SK-N-SH treated with all-trans-retinoic acid at 6 μM for 48 hours (cell line): ENCODE results near the gene NRL.

Source experiments
- ARNTL ChIP-seq: fragments of 450-650 bp; formaldehyde crosslinking; IDR thresholded peaks from 2 replicates; pipeline ENCODE4 v1.5.0; 2020; ENCODE audit warnings: low read depth, mild to moderate bottlenecking, moderate library complexity, borderline replicate concordance
- CSDC2 ChIP-seq: fragments of 250-450 bp; sonication (Bioruptor Pico); IDR thresholded peaks from 2 replicates; pipeline ENCODE4 v1.5.0; 2020; ENCODE audit warnings: mild to moderate bottlenecking, moderate library complexity
- ISL1 ChIP-seq: fragments of 250-450 bp; sonication (Bioruptor Pico); IDR thresholded peaks from 2 replicates; pipeline ENCODE4 v2.1.2; 2022; ENCODE audit warnings: mild to moderate bottlenecking, moderate library complexity
- PPARA ChIP-seq: fragments of 250-450 bp; sonication (Bioruptor Pico); IDR thresholded peaks from 2 replicates; pipeline ENCODE4 v1.5.0; 2020; ENCODE audit warnings: mild to moderate bottlenecking, borderline replicate concordance
- RARB ChIP-seq: fragments of 250-450 bp; sonication (Bioruptor Pico); IDR thresholded peaks from 2 replicates; pipeline ENCODE4 v1.8.0; 2021; ENCODE audit warnings: mild to moderate bottlenecking, moderate library complexity
- SNAI2 ChIP-seq: fragments of 250-450 bp; sonication (Bioruptor Pico); IDR thresholded peaks from 2 replicates; pipeline ENCODE4 v1.5.0; 2020; ENCODE audit warnings: mild to moderate bottlenecking, moderate library complexity
- TCF4 ChIP-seq: fragments of 250-450 bp; sonication (Bioruptor Pico); IDR thresholded peaks from 2 replicates; pipeline ENCODE4 v1.8.0; 2021; ENCODE audit warnings: mild to moderate bottlenecking, moderate library complexity, borderline replicate concordance
- ZFP3 ChIP-seq: fragments of 250-450 bp; sonication (Bioruptor Pico); IDR thresholded peaks from 2 replicates; pipeline ENCODE4 v1.5.0; 2020; ENCODE audit warnings: mild to moderate bottlenecking, moderate library complexity
- ZFP30 ChIP-seq: fragments of 450-650 bp; formaldehyde crosslinking; IDR thresholded peaks from 2 replicates; pipeline ENCODE4 v1.5.0; 2022; ENCODE audit warnings: mild to moderate bottlenecking, moderate library complexity
- ZNF70 ChIP-seq: fragments of 450-650 bp; formaldehyde crosslinking; IDR thresholded peaks from 2 replicates; pipeline ENCODE4 v1.5.0; 2020; ENCODE audit warnings: mild to moderate bottlenecking, moderate library complexity
- ZNF8 ChIP-seq: fragments of 450-650 bp; formaldehyde crosslinking; IDR thresholded peaks from 2 replicates; pipeline ENCODE4 v1.5.0; 2020; ENCODE audit warnings: mild to moderate bottlenecking, moderate library complexity
- TF ChIP-seq, protein P1 (sequence below): fragments of 250-450 bp; sonication (Bioruptor Pico); IDR thresholded peaks from 2 replicates; pipeline ENCODE4 v1.5.1; 2020; ENCODE audit warnings: low read depth, mild to moderate bottlenecking, moderate library complexity
- TF ChIP-seq, protein P2 (sequence below): fragments of 250-450 bp; sonication (Bioruptor Pico); IDR thresholded peaks from 2 replicates; pipeline ENCODE4 v1.8.0; 2020; ENCODE audit warnings: mild to moderate bottlenecking, moderate library complexity, borderline replicate concordance

DNA sequence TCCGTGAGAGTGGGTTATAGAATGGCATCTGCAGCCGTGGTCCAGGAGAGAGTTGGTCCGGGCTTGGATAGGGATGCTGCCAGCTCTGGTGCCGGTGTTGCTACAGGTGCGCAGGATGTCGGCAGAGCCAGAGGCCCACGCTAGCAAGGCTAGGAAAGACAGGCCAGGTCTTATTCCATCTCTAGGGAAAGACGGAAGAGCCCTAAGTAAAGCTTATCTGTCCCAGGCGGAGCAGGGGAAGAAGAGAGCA lies 20.8 kb upstream of the NRL start:
- TF ChIP-seq ZFP30 (CRISPR knock-in tag) = no peak
- no peak for TF ChIP-seq ZNF8 (CRISPR knock-in tag)
- TF ChIP-seq, protein P1, sequence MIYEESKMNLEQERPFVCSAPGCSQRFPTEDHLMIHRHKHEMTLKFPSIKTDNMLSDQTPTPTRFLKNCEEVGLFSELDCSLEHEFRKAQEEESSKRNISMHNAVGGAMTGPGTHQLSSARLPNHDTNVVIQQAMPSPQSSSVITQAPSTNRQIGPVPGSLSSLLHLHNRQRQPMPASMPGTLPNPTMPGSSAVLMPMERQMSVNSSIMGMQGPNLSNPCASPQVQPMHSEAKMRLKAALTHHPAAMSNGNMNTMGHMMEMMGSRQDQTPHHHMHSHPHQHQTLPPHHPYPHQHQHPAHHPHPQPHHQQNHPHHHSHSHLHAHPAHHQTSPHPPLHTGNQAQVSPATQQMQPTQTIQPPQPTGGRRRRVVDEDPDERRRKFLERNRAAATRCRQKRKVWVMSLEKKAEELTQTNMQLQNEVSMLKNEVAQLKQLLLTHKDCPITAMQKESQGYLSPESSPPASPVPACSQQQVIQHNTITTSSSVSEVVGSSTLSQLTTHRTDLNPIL = no peak
- TF ChIP-seq ARNTL (CRISPR knock-in tag) = no peak
- TF ChIP-seq TCF4 (CRISPR knock-in tag) = no peak
- no peak for TF ChIP-seq ZFP3 (CRISPR knock-in tag)
- no peak for TF ChIP-seq ISL1 (CRISPR knock-in tag)
- TF ChIP-seq PPARA (CRISPR knock-in tag) = no peak
- no peak for TF ChIP-seq RARB (CRISPR knock-in tag)
- no peak for TF ChIP-seq ZNF70 (CRISPR knock-in tag)
- TF ChIP-seq SNAI2 (CRISPR knock-in tag) = 0 out of 2 replicates have a peak, but pooled peaks have one; percentile 28
- no peak for TF ChIP-seq CSDC2 (CRISPR knock-in tag)
- TF ChIP-seq, protein P2, sequence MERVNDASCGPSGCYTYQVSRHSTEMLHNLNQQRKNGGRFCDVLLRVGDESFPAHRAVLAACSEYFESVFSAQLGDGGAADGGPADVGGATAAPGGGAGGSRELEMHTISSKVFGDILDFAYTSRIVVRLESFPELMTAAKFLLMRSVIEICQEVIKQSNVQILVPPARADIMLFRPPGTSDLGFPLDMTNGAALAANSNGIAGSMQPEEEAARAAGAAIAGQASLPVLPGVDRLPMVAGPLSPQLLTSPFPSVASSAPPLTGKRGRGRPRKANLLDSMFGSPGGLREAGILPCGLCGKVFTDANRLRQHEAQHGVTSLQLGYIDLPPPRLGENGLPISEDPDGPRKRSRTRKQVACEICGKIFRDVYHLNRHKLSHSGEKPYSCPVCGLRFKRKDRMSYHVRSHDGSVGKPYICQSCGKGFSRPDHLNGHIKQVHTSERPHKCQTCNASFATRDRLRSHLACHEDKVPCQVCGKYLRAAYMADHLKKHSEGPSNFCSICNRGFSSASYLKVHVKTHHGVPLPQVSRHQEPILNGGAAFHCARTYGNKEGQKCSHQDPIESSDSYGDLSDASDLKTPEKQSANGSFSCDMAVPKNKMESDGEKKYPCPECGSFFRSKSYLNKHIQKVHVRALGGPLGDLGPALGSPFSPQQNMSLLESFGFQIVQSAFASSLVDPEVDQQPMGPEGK = no peak
